HEK293T (cell line): Measurements from ENCODE around the gene OR4D6.

Source experiments
- CTCF ChIA-PET: fragments of 350-600 bp; formaldehyde crosslinking; extraction: SDS; loops from one replicate; lab custom pipeline; 2021; ENCODE audit warnings: antibody characterized with exemption, inconsistent platforms; lab: Yijun Ruan, JAX
- POLR2A ChIA-PET: fragments of 350-600 bp; formaldehyde crosslinking; extraction: SDS; loops from one replicate; lab custom pipeline; 2020; ENCODE audit warnings: antibody characterized with exemption, inconsistent platforms; lab: Yijun Ruan, JAX
- DNase-seq: peaks from one replicate; pipeline ENCODE4 v3.0.0; 2012; ENCODE audit warnings: mixed read lengths; ENCODE audit errors: extremely low spot score
- ARNT ChIP-seq: fragments of 450-650 bp; IDR thresholded peaks from 2 replicates; pipeline ENCODE4 v1.6.1; 2017; ENCODE audit warnings: mild to moderate bottlenecking
- BHLHE40 ChIP-seq: fragments of 450-650 bp; IDR thresholded peaks from 2 replicates; pipeline ENCODE4 v1.6.1; 2016; ENCODE audit warnings: mild to moderate bottlenecking, moderate library complexity, borderline replicate concordance
- CTBP1 ChIP-seq: fragments of 450-650 bp; IDR thresholded peaks from 2 replicates; pipeline ENCODE4 v1.6.1; 2016; ENCODE audit warnings: borderline replicate concordance
- ELF4 ChIP-seq: fragments of 450-650 bp; IDR thresholded peaks from 2 replicates; pipeline ENCODE4 v1.6.1; 2017; ENCODE audit warnings: antibody characterized with exemption
- FOXA1 ChIP-seq: fragments of 450-650 bp; IDR thresholded peaks from 2 replicates; pipeline ENCODE4 v1.6.1; 2016; ENCODE audit warnings: mild to moderate bottlenecking
- FOXK2 ChIP-seq: fragments of 450-650 bp; IDR thresholded peaks from 2 replicates; pipeline ENCODE4 v1.6.1; 2016; ENCODE audit warnings: mild to moderate bottlenecking
- FOXM1 ChIP-seq: fragments of 450-650 bp; IDR thresholded peaks from 2 replicates; pipeline ENCODE4 v1.6.1; 2017; ENCODE audit warnings: mild to moderate bottlenecking, borderline replicate concordance
- HDGF ChIP-seq: fragments of 450-650 bp; IDR thresholded peaks from 2 replicates; pipeline ENCODE4 v1.6.1; 2017; ENCODE audit warnings: antibody characterized with exemption, borderline replicate concordance
- L3MBTL2 ChIP-seq: fragments of 450-650 bp; conservative IDR thresholded peaks from 2 replicates; pipeline ENCODE4 v1.6.1; 2016; ENCODE audit warnings: mild to moderate bottlenecking
- LEF1 ChIP-seq: fragments of 450-650 bp; IDR thresholded peaks from 2 replicates; pipeline ENCODE4 v1.6.1; 2017; ENCODE audit warnings: mild to moderate bottlenecking, borderline replicate concordance
- NFRKB ChIP-seq: fragments of 450-650 bp; IDR thresholded peaks from 2 replicates; pipeline ENCODE4 v1.6.1; 2016; ENCODE audit warnings: mild to moderate bottlenecking, moderate library complexity
- SP1 ChIP-seq: fragments of 450-650 bp; IDR thresholded peaks from 2 replicates; pipeline ENCODE4 v1.6.1; 2017
- SUZ12 ChIP-seq: fragments of 450-650 bp; IDR thresholded peaks from 2 replicates; pipeline ENCODE4 v1.6.1; 2016; ENCODE audit warnings: mild to moderate bottlenecking
- TARDBP ChIP-seq: fragments of 450-650 bp; IDR thresholded peaks from 2 replicates; pipeline ENCODE4 v1.6.1; 2016
- ZNF384 ChIP-seq: fragments of 450-650 bp; IDR thresholded peaks from 2 replicates; pipeline ENCODE4 v1.6.1; 2016
- TF ChIP-seq, protein P1 (sequence below): fragments of 450-650 bp; IDR thresholded peaks from 2 replicates; pipeline ENCODE4 v1.6.1; 2016

Gene OR4D6

GRCh38 chr11:59479906-59480305 is 23.1 kb downstream of the OR4D6 start:
- TF ChIP-seq TARDBP: no peak
- TF ChIP-seq FOXK2: no peak
- no peak for TF ChIP-seq LEF1
- no peak for TF ChIP-seq BHLHE40
- no peak for TF ChIP-seq SP1
- TF ChIP-seq CTBP1: no peak
- TF ChIP-seq HDGF: no peak
- no peak for TF ChIP-seq ZNF384
- TF ChIP-seq, protein P1, sequence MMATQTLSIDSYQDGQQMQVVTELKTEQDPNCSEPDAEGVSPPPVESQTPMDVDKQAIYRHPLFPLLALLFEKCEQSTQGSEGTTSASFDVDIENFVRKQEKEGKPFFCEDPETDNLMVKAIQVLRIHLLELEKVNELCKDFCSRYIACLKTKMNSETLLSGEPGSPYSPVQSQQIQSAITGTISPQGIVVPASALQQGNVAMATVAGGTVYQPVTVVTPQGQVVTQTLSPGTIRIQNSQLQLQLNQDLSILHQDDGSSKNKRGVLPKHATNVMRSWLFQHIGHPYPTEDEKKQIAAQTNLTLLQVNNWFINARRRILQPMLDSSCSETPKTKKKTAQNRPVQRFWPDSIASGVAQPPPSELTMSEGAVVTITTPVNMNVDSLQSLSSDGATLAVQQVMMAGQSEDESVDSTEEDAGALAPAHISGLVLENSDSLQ: no peak
- no peak for TF ChIP-seq FOXA1
- TF ChIP-seq NFRKB: no peak
- TF ChIP-seq FOXM1: no peak
- no peak for TF ChIP-seq L3MBTL2
- TF ChIP-seq ARNT: no peak
- no peak for TF ChIP-seq SUZ12
- TF ChIP-seq ELF4: no peak
- CTCF ChIA-PET: no interaction called here
- DNase-seq: no peak
- POLR2A ChIA-PET: interaction anchor here (0.9 kb wide), 1 partner anchor 136 kb away, joined by 3 read pairs; the partner anchor contains the start of gene OSBP

GRCh38 chr11:59480359-59480758 is 23.6 kb downstream of the OR4D6 start:
- TF ChIP-seq FOXM1 (no peak), HDGF (no peak), ARNT (no peak), SUZ12 (no peak), NFRKB (no peak), L3MBTL2 (no peak), CTBP1 (no peak), BHLHE40 (no peak), FOXA1 (no peak), TARDBP (no peak), FOXK2 (no peak), ZNF384 (no peak), SP1 (no peak), LEF1 (no peak), ELF4 (no peak)
- TF ChIP-seq, protein P1: no peak
- ChIA-PET CTCF (no interaction called here), POLR2A (interaction anchor here (0.9 kb wide), 1 partner anchor 135 kb away, joined by 3 read pairs; the partner anchor contains the start of gene OSBP)
- DNase-seq: no peak

DNA sequence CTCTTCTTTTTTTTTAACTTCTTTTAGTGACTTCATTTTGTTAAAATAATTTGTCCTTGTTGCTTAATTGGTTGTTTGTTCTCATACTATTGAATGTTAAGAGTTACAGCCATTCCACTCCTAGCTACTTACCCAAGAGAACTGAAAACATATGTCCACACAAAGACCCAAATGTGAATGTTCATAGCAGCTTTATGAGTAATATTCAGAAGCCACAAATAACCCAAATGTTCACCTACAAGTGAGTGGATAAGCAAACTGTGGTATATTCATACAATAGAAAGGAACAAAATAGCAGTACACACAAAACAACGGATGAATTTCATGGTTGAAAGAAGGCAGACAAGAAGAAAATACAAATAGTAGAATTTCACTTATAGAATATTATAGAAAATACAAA is 45.2 kb downstream of the OR4D6 start:
- CTCF ChIA-PET: no interaction called here
- DNase-seq: no peak
- POLR2A ChIA-PET: no interaction called here
- no peak for TF ChIP-seq HDGF
- no peak for TF ChIP-seq ELF4
- no peak for TF ChIP-seq SUZ12
- TF ChIP-seq SP1: no peak
- TF ChIP-seq, protein P1: no peak
- TF ChIP-seq L3MBTL2: no peak
- TF ChIP-seq BHLHE40: no peak
- no peak for TF ChIP-seq TARDBP
- TF ChIP-seq ARNT: no peak
- TF ChIP-seq LEF1: no peak
- no peak for TF ChIP-seq FOXA1
- TF ChIP-seq NFRKB: no peak
- TF ChIP-seq CTBP1: no peak
- TF ChIP-seq ZNF384: no peak
- no peak for TF ChIP-seq FOXK2
- TF ChIP-seq FOXM1: no peak

DNA sequence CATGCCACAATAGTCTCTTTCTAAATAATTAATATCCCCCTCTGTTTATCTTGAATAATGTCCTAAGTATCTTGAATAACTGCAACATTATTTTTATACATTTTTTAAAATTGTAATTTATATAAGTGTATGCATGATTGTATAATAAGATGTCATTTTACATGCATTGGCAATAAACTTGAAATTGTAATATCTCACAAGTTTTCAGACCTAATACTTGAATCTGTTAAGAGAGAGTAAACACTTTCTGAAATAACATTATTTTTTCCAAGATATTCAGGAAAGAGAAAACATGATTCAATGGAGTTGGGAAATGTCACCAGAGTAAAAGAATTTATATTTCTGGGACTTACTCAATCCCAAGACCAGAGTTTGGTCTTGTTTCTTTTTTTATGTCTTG is 46.5 kb downstream of the OR4D6 start, which contains the start of gene OR4D11:
Gene OR4D11 (plus strand): TSS at position 301 of the 400 bp plus-strand sequence. CDS start 0 bp downstream, at position 301.
- POLR2A ChIA-PET: no interaction called here
- CTCF ChIA-PET: no interaction called here
- no peak for DNase-seq
- TF ChIP-seq L3MBTL2: no peak
- TF ChIP-seq LEF1: no peak
- TF ChIP-seq HDGF: no peak
- TF ChIP-seq FOXM1: no peak
- TF ChIP-seq SUZ12: no peak
- no peak for TF ChIP-seq BHLHE40
- no peak for TF ChIP-seq ARNT
- TF ChIP-seq SP1: no peak
- no peak for TF ChIP-seq TARDBP
- TF ChIP-seq FOXA1: no peak
- no peak for TF ChIP-seq CTBP1
- no peak for TF ChIP-seq ZNF384
- TF ChIP-seq, protein P1: no peak
- TF ChIP-seq NFRKB: no peak
- no peak for TF ChIP-seq ELF4
- TF ChIP-seq FOXK2: no peak
